ENCODE measurements around the gene KCNG1.

KCNG1 gene

GRCh38 chr20:51022803-51023616 lies at the start of gene KCNG1:
Gene KCNG1, minus strand, starts transcription at chr20:51023107. Its CDS starts 12,769 bp downstream, at chr20:51010338.
- no peaks in the 10 kb centered on the region for H3K79me2 ChIP-seq (ENCODE audit: insufficient read depth, low read length)
- H3K9me3 ChIP-seq (ENCODE audit: low read length) = no peaks in the 10 kb centered on the region
- no peaks in the 10 kb centered on the region for H3F3A ChIP-seq (ENCODE audit: insufficient read depth, low read length)
- H3K9ac ChIP-seq (ENCODE audit: low read length) = no peak within 1 kb of the TSS
- H3K9me2 ChIP-seq (ENCODE audit: low read depth, low read length) = no peaks in the 10 kb centered on the region
- H3K4me1 ChIP-seq (ENCODE audit: insufficient read depth, low read length, severe bottlenecking) = no peaks in the 10 kb centered on the region
- no peak within 1 kb of the TSS for H3K4me3 ChIP-seq (ENCODE audit: low read depth, low read length, poor library complexity, severe bottlenecking)
- H3K27ac ChIP-seq (ENCODE audit: low read depth, low read length, poor library complexity, severe bottlenecking) = no peak within 1 kb of the TSS
- no peak for TF ChIP-seq EZH2 (IDR thresholded peaks at IDR 0.05; ENCODE audit: borderline replicate concordance, low read length)
- no peak for TF ChIP-seq CTCF (IDR thresholded peaks at IDR 0.05; ENCODE audit: low read length)
- no peaks in the 10 kb centered on the region for H3K27me3 ChIP-seq (ENCODE audit: insufficient read depth, low read length)
- no peak within 1 kb of the TSS for H3K4me2 ChIP-seq (ENCODE audit: low read length)
- H2AFZ ChIP-seq (ENCODE audit: low read length) = no peak within 1 kb of the TSS
- no peaks in the 10 kb centered on the region for H4K20me1 ChIP-seq (ENCODE audit: insufficient read depth, low read length)
- no peaks in the 10 kb centered on the region for H3K36me3 ChIP-seq (ENCODE audit: insufficient read depth, low read length)

DNA sequence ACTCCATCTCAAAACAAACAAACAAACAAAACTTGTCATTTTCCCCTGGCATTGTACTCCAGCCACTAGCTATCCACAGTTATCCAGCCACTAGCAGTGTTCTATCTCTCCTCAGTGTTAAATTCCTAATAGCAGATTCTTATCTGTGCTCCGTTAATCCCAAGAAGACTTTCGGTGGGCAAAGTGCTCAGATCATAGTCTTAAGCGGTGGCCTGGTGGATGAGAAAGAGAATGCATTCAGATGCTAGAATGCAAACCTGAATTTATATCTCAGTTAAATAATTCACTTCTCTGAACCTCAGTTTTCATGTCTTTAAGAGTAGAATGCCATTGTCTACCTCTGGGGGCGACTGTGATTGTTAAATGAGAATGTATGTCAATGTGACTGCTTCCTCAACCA lies 47.7 kb upstream of the KCNG1 start:
- Histone ChIP-seq H2AFZ (ENCODE audit: low read length) (no peak overlapping the region), H3K9me3 (ENCODE audit: low read length) (no peaks in the 10 kb centered on the region), H3K9me2 (ENCODE audit: low read depth, low read length) (no peaks in the 10 kb centered on the region), H3F3A (ENCODE audit: insufficient read depth, low read length) (no peaks in the 10 kb centered on the region), H3K9ac (ENCODE audit: low read length) (no peak overlapping the region), H4K20me1 (ENCODE audit: insufficient read depth, low read length) (no peaks in the 10 kb centered on the region), H3K79me2 (ENCODE audit: insufficient read depth, low read length) (no peaks in the 10 kb centered on the region), H3K27ac (ENCODE audit: low read depth, low read length, poor library complexity, severe bottlenecking) (no peak overlapping the region), H3K4me1 (ENCODE audit: insufficient read depth, low read length, severe bottlenecking) (no peaks in the 10 kb centered on the region), H3K36me3 (ENCODE audit: insufficient read depth, low read length) (no peaks in the 10 kb centered on the region), H3K4me2 (ENCODE audit: low read length) (no peak overlapping the region), H3K27me3 (ENCODE audit: insufficient read depth, low read length) (peaks cover 6% of the 10 kb centered on the region; the same call in 1 of the 2 replicates), H3K4me3 (ENCODE audit: low read depth, low read length, poor library complexity, severe bottlenecking) (no peak overlapping the region)
- no peak for TF ChIP-seq CTCF (IDR thresholded peaks at IDR 0.05; ENCODE audit: low read length)

DNA sequence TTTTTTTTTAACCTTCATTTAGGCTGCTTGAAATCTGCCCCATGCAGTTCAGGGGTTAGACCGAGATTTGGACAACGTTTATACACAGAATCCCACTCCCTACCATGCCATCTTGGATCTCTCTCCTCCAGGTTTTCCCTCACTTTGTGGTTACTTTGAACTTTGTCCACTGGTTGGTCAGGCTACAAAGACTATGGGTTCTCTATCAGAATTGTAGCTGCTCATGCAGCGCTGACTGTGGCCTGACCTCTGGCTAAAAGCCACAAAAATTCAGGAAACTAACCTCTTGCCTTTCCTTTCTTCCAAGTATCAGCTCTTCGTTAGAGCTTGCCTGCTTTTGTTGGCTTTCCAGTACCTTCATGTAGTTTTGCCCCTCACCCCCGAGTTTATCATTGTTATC lies 44.9 kb upstream of the KCNG1 start:
- no peak overlapping the region for H2AFZ ChIP-seq (ENCODE audit: low read length)
- H4K20me1 ChIP-seq (ENCODE audit: insufficient read depth, low read length) = no peaks in the 10 kb centered on the region
- H3K4me1 ChIP-seq (ENCODE audit: insufficient read depth, low read length, severe bottlenecking) = no peaks in the 10 kb centered on the region
- H3K27me3 ChIP-seq (ENCODE audit: insufficient read depth, low read length) = no peaks in the 10 kb centered on the region
- H3K9me3 ChIP-seq (ENCODE audit: low read length) = no peaks in the 10 kb centered on the region
- H3K9ac ChIP-seq (ENCODE audit: low read length) = no peak overlapping the region
- H3K4me2 ChIP-seq (ENCODE audit: low read length) = no peak overlapping the region
- H3K79me2 ChIP-seq (ENCODE audit: insufficient read depth, low read length) = no peaks in the 10 kb centered on the region
- no peaks in the 10 kb centered on the region for H3K9me2 ChIP-seq (ENCODE audit: low read depth, low read length)
- TF ChIP-seq CTCF (IDR thresholded peaks at IDR 0.05; ENCODE audit: low read length) = no peak
- TF ChIP-seq EZH2 (IDR thresholded peaks at IDR 0.05; ENCODE audit: borderline replicate concordance, low read length) = no peak
- no peaks in the 10 kb centered on the region for H3K36me3 ChIP-seq (ENCODE audit: insufficient read depth, low read length)
- H3K27ac ChIP-seq (ENCODE audit: low read depth, low read length, poor library complexity, severe bottlenecking) = no peak overlapping the region
- H3K4me3 ChIP-seq (ENCODE audit: low read depth, low read length, poor library complexity, severe bottlenecking) = no peak overlapping the region
- no peaks in the 10 kb centered on the region for H3F3A ChIP-seq (ENCODE audit: insufficient read depth, low read length)
